ENCODE data around the gene NAA50.

GRCh38 chr3:113758389-113759024, 12.5 kb upstream of the NAA50 start:
- TF ChIP-seq CTCF (IDR thresholded peaks at IDR 0.05; ENCODE audit: low read length) (no peak), EZH2 (optimal IDR thresholded peaks at IDR 0.05; ENCODE audit: low read depth, low read length) (no peak)

Measured in MM.1S (cell line).